ENCODE measurements around the gene AP3D1. TPM values are rescaled to one million over a fixed set of nuclear protein-coding genes. Genes with fewer than 3 reads are reported as not detected.
"Not testable (repeated sequence)": the region's sequence is repeated elsewhere in the genome, so short reads cannot be mapped to it uniquely, and the experiment has no call there.

AP3D1 gene
- total RNA-seq, 1 experiment from 2014 or later: 78.9 TPM

- H3K27ac ChIP-seq: no peak overlapping the region
- no peaks in the 10 kb centered on the region for H3K9me3 ChIP-seq (replicated peaks)
- H3K4me1 ChIP-seq (replicated peaks): no peaks in the 10 kb centered on the region
- H3K4me3 ChIP-seq: no peak overlapping the region
- no peak for DNase-seq (ENCODE audit: low read depth in 1 of 2, low spot score in 2 of 2)
- no peaks in the 10 kb centered on the region for H3K27me3 ChIP-seq (replicated peaks)
- H3K36me3 ChIP-seq: peaks cover 74% of the 10 kb centered on the region
Observed at GRCh38 chr19:2132731-2133490, 18.5 kb downstream of the AP3D1 start.

- no peak overlapping the region for H3K4me3 ChIP-seq
- H3K27me3 ChIP-seq (replicated peaks): no peaks in the 10 kb centered on the region
- H3K4me1 ChIP-seq (replicated peaks): no peaks in the 10 kb centered on the region
- no peaks in the 10 kb centered on the region for H3K9me3 ChIP-seq (replicated peaks)
- DNase-seq (ENCODE audit: low read depth in 1 of 2, low spot score in 2 of 2): no peak
- peaks cover 71% of the 10 kb centered on the region for H3K36me3 ChIP-seq
- no peak overlapping the region for H3K27ac ChIP-seq
Observed at GRCh38 chr19:2132191-2132590, 19.2 kb downstream of the AP3D1 start.

GRCh38 chr19:2131012-2131975 lies 20.1 kb downstream of the AP3D1 start:
- not testable (repeated sequence) for H3K4me1 ChIP-seq (replicated peaks); H3K9me3 ChIP-seq (replicated peaks); DNase-seq (ENCODE audit: low read depth in 1 of 2, low spot score in 2 of 2); H3K4me3 ChIP-seq; H3K27ac ChIP-seq; H3K27me3 ChIP-seq (replicated peaks)
- H3K36me3 ChIP-seq: peaks cover 69% of the 10 kb centered on the region

- no peaks in the 10 kb centered on the region for H3K9me3 ChIP-seq (replicated peaks)
- no peak for DNase-seq (ENCODE audit: low read depth in 1 of 2, low spot score in 2 of 2)
- H3K4me3 ChIP-seq: no peak overlapping the region
- no peaks in the 10 kb centered on the region for H3K4me1 ChIP-seq (replicated peaks)
- peaks cover 69% of the 10 kb centered on the region for H3K36me3 ChIP-seq
- H3K27me3 ChIP-seq (replicated peaks): no peaks in the 10 kb centered on the region
- H3K27ac ChIP-seq: no peak overlapping the region
Observed at GRCh38 chr19:2129892-2130770, 21.2 kb downstream of the AP3D1 start.

- Histone ChIP-seq H3K36me3 (peaks cover 67% of the 10 kb centered on the region), H3K4me3 (no peak overlapping the region), H3K27ac (no peak overlapping the region), H3K27me3 (replicated peaks) (no peaks in the 10 kb centered on the region), H3K9me3 (replicated peaks) (no peaks in the 10 kb centered on the region), H3K4me1 (replicated peaks) (no peaks in the 10 kb centered on the region)
- DNase-seq (ENCODE audit: low read depth in 1 of 2, low spot score in 2 of 2): no peak
Observed at GRCh38 chr19:2129486-2129885, 21.9 kb downstream of the AP3D1 start.

- Histone ChIP-seq H3K27ac (no peak overlapping the region), H3K36me3 (peaks cover 69% of the 10 kb centered on the region), H3K4me3 (no peak overlapping the region), H3K27me3 (replicated peaks) (no peaks in the 10 kb centered on the region), H3K4me1 (replicated peaks) (no peaks in the 10 kb centered on the region), H3K9me3 (replicated peaks) (no peaks in the 10 kb centered on the region)
- no peak for DNase-seq (ENCODE audit: low read depth in 1 of 2, low spot score in 2 of 2)
Observed at GRCh38 chr19:2129022-2129421, 22.3 kb downstream of the AP3D1 start.

- not testable (repeated sequence) for H3K4me1 ChIP-seq (replicated peaks); H3K9me3 ChIP-seq (replicated peaks); H3K27me3 ChIP-seq (replicated peaks); H3K27ac ChIP-seq; DNase-seq (ENCODE audit: low read depth in 1 of 2, low spot score in 2 of 2); H3K4me3 ChIP-seq
- peaks cover 73% of the 10 kb centered on the region for H3K36me3 ChIP-seq
Observed at GRCh38 chr19:2128252-2128651, 23.1 kb downstream of the AP3D1 start.

GRCh38 chr19:2127758-2128157 lies 23.6 kb downstream of the AP3D1 start:
- Histone ChIP-seq H3K9me3 (replicated peaks) (no peaks in the 10 kb centered on the region), H3K4me1 (replicated peaks) (no peaks in the 10 kb centered on the region), H3K27me3 (replicated peaks) (no peaks in the 10 kb centered on the region), H3K27ac (no peak overlapping the region), H3K4me3 (no peak overlapping the region), H3K36me3 (peaks cover 73% of the 10 kb centered on the region)
- no peak for DNase-seq (ENCODE audit: low read depth in 1 of 2, low spot score in 2 of 2)

GRCh38 chr19:2126879-2127518 lies 24.4 kb downstream of the AP3D1 start:
- no peaks in the 10 kb centered on the region for H3K27me3 ChIP-seq (replicated peaks)
- no peak overlapping the region for H3K4me3 ChIP-seq
- H3K4me1 ChIP-seq (replicated peaks): no peaks in the 10 kb centered on the region
- peaks cover 73% of the 10 kb centered on the region for H3K36me3 ChIP-seq
- DNase-seq (ENCODE audit: low read depth in 1 of 2, low spot score in 2 of 2): no peak
- no peak overlapping the region for H3K27ac ChIP-seq
- no peaks in the 10 kb centered on the region for H3K9me3 ChIP-seq (replicated peaks)

GRCh38 chr19:2123682-2124387 lies 27.5 kb downstream of the AP3D1 start:
- Histone ChIP-seq H3K9me3 (replicated peaks) (no peaks in the 10 kb centered on the region), H3K4me3 (no peak overlapping the region), H3K36me3 (peaks cover 76% of the 10 kb centered on the region), H3K27me3 (replicated peaks) (no peaks in the 10 kb centered on the region), H3K4me1 (replicated peaks) (no peaks in the 10 kb centered on the region), H3K27ac (no peak overlapping the region)
- DNase-seq (ENCODE audit: low read depth in 1 of 2, low spot score in 2 of 2): no peak

- DNase-seq (ENCODE audit: low read depth in 1 of 2, low spot score in 2 of 2): no peak
- no peaks in the 10 kb centered on the region for H3K4me1 ChIP-seq (replicated peaks)
- H3K9me3 ChIP-seq (replicated peaks): no peaks in the 10 kb centered on the region
- no peak overlapping the region for H3K4me3 ChIP-seq
- peaks cover 83% of the 10 kb centered on the region for H3K36me3 ChIP-seq
- no peaks in the 10 kb centered on the region for H3K27me3 ChIP-seq (replicated peaks)
- no peak overlapping the region for H3K27ac ChIP-seq
Observed at GRCh38 chr19:2122982-2123381, 28.4 kb downstream of the AP3D1 start.

- H3K27me3 ChIP-seq (replicated peaks): no peaks in the 10 kb centered on the region
- no peak overlapping the region for H3K27ac ChIP-seq
- peaks cover 85% of the 10 kb centered on the region for H3K36me3 ChIP-seq
- H3K4me3 ChIP-seq: no peak overlapping the region
- H3K9me3 ChIP-seq (replicated peaks): no peaks in the 10 kb centered on the region
- H3K4me1 ChIP-seq (replicated peaks): no peaks in the 10 kb centered on the region
- DNase-seq (ENCODE audit: low read depth in 1 of 2, low spot score in 2 of 2): no peak
Observed at GRCh38 chr19:2122251-2122650, 29.1 kb downstream of the AP3D1 start.
